ENCODE results near the gene ACER2.

ACER2 gene

GRCh38 chr9:19490269-19490668 lies 81.5 kb downstream of the ACER2 start:
- no peak for DNase-seq

- no peak for DNase-seq
Observed at GRCh38 chr9:19490828-19491227, 82.0 kb downstream of the ACER2 start.

- DNase-seq: no peak
Observed at GRCh38 chr9:19492775-19493173, 84.0 kb downstream of the ACER2 start.

- DNase-seq: no peak
Observed at GRCh38 chr9:19493174-19493811, 84.5 kb downstream of the ACER2 start.

GRCh38 chr9:19493876-19494275 lies 85.1 kb downstream of the ACER2 start:
- DNase-seq: no peak

GRCh38 chr9:19495186-19496028 lies 86.6 kb downstream of the ACER2 start:
- DNase-seq: no peak

GRCh38 chr9:19496321-19497050 lies 87.7 kb downstream of the ACER2 start:
- DNase-seq: no peak

GRCh38 chr9:19497276-19497675 lies 88.5 kb downstream of the ACER2 start:
- DNase-seq: no peak

GRCh38 chr9:19498015-19498414 lies 89.2 kb downstream of the ACER2 start:
- DNase-seq: no peak
